A549 (cell line): Measurements from ENCODE around the gene MORN1. TPM values are rescaled to one million over a fixed set of nuclear protein-coding genes. Genes with fewer than 3 reads are reported as not detected.

Experiments used
- ATAC-seq, 2 experiments: fragments of 200-7000 bp in 1 of 2; fragments of >200 bp in 1 of 2; cut with Nextera tagmentation in 1 of 2; cut with Tn5 transposase in 1 of 2; 3 replicates each; pipeline versions ENCODE4 v1.8.0 to v1.9.1; 2018 to 2020; ENCODE audit warnings: mild to moderate bottlenecking in 1 of 2, moderate library complexity in 1 of 2
- CTCF ChIA-PET: fragments of 300-600 bp; sonication (Branson Sonifier 250); formaldehyde crosslinking; extraction: SDS; loops from one replicate; lab custom pipeline; 2021; ENCODE audit warnings: antibody characterized with exemption, inconsistent platforms; lab: Yijun Ruan, JAX
- POLR2A ChIA-PET: fragments of 350-600 bp; formaldehyde crosslinking; extraction: SDS; loops from one replicate; lab custom pipeline; 2021; ENCODE audit warnings: antibody characterized with exemption, inconsistent platforms; lab: Yijun Ruan, JAX
- DNase-seq, 2 experiments: peaks; one replicate each; pipeline versions ENCODE4 v3.0.0 to v3.0.0-alpha.2; 2011 to 2016; ENCODE audit warnings: low read depth in 1 of 2, low spot score in 1 of 2
- FAIRE-seq: peaks from 2 replicates; lab custom pipeline; 2011; peaks lifted over from hg19 to GRCh38; lab: Jason Lieb, UNC
- H3K27ac ChIP-seq, 2 experiments: fragments of >200 bp; sonication (Bioruptor Twin); formaldehyde crosslinking; 3 replicates each; pipeline ENCODE4 v1.5.1; 2016 to 2017
- H3K4me1 ChIP-seq: fragments of >200 bp; sonication (Bioruptor Twin); formaldehyde crosslinking; 3 replicates; pipeline ENCODE4 v1.6.1; 2016
- H3K4me2 ChIP-seq: fragments of >200 bp; sonication (Bioruptor Twin); formaldehyde crosslinking; 3 replicates; pipeline ENCODE4 v1.6.1; 2016
- H3K4me3 ChIP-seq: fragments of >200 bp; sonication (Bioruptor Twin); formaldehyde crosslinking; 3 replicates; pipeline ENCODE4 v1.5.1; 2016
- H3K9me3 ChIP-seq: fragments of >200 bp; sonication (Bioruptor Twin); formaldehyde crosslinking; 3 replicates; pipeline ENCODE4 v1.6.1; 2016
- BHLHE40 ChIP-seq: IDR thresholded peaks from 2 replicates; pipeline ENCODE4 v1.6.1; 2012; ENCODE audit warnings: low read depth, low read length, inconsistent platforms
- CBX2 ChIP-seq: fragments of 200-600 bp; sonication (generic); IDR thresholded peaks from 2 replicates; pipeline ENCODE4 v1.6.1; 2016; ENCODE audit warnings: low read depth, mild to moderate bottlenecking, borderline replicate concordance
- CHD2 ChIP-seq: fragments of 150-350 bp; IDR thresholded peaks from 2 replicates; pipeline ENCODE4 v1.6.1; 2014; ENCODE audit warnings: low read length; ENCODE audit not compliant: partially characterized antibody
- EHMT2 ChIP-seq: fragments of 200-600 bp; sonication (generic); IDR thresholded peaks from 2 replicates; pipeline ENCODE4 v1.6.1; 2016; ENCODE audit warnings: antibody characterized with exemption, low read depth, mild to moderate bottlenecking, moderate library complexity
- EP300 ChIP-seq, 2 experiments: fragments of >200 bp; sonication (Bioruptor Twin); formaldehyde crosslinking; IDR thresholded peaks; 2 replicates in 1 of 2; 3 replicates in 1 of 2; pipeline ENCODE4 v1.6.1; 2016 to 2017
- FOXS1 ChIP-seq: fragments of 250-450 bp; sonication (Bioruptor Pico); IDR thresholded peaks from 2 replicates; pipeline ENCODE4 v1.5.0; 2020; ENCODE audit warnings: mild to moderate bottlenecking, moderate library complexity
- HEYL ChIP-seq: fragments of 250-450 bp; sonication (Bioruptor Pico); IDR thresholded peaks from 2 replicates; pipeline ENCODE4 v1.8.0; 2021; ENCODE audit warnings: mild to moderate bottlenecking, moderate library complexity
- HOXA7 ChIP-seq: fragments of 250-450 bp; sonication (Bioruptor Pico); IDR thresholded peaks from 2 replicates; pipeline ENCODE4 v1.5.0; 2020; ENCODE audit warnings: mild to moderate bottlenecking, moderate library complexity
- KDM5A ChIP-seq: fragments of 200-600 bp; sonication (generic); IDR thresholded peaks from 2 replicates; pipeline ENCODE4 v1.6.1; 2016; ENCODE audit warnings: antibody characterized with exemption, mild to moderate bottlenecking
- MAFK ChIP-seq: fragments of 450-650 bp; IDR thresholded peaks from 2 replicates; pipeline ENCODE4 v1.6.1; 2014; ENCODE audit not compliant: partially characterized antibody
- MAZ ChIP-seq: fragments of 150-350 bp; IDR thresholded peaks from 2 replicates; pipeline ENCODE4 v1.6.1; 2014; ENCODE audit warnings: antibody characterized with exemption, low read depth, low read length, borderline replicate concordance
- MYC ChIP-seq: IDR thresholded peaks from 2 replicates; pipeline ENCODE4 v1.6.1; 2012; ENCODE audit warnings: mild to moderate bottlenecking, inconsistent platforms, low read length, improper control_type of control experiment, borderline replicate concordance
- PHF8 ChIP-seq: fragments of 200-600 bp; sonication (generic); IDR thresholded peaks from 2 replicates; pipeline ENCODE4 v1.6.1; 2016; ENCODE audit warnings: low read depth, mild to moderate bottlenecking, antibody characterized with exemption, moderate library complexity, borderline replicate concordance
- RARB ChIP-seq: fragments of 250-450 bp; sonication (Bioruptor Pico); IDR thresholded peaks from 2 replicates; pipeline ENCODE4 v1.8.0; 2021; ENCODE audit warnings: mild to moderate bottlenecking, moderate library complexity
- RCOR1 ChIP-seq: fragments of 150-350 bp; IDR thresholded peaks from 2 replicates; pipeline ENCODE4 v1.6.1; 2014; ENCODE audit warnings: antibody characterized with exemption, low read length, low read depth
- RFX5 ChIP-seq: fragments of 450-650 bp; IDR thresholded peaks from 2 replicates; pipeline ENCODE4 v1.7.1; 2014; ENCODE audit warnings: antibody characterized with exemption, mild to moderate bottlenecking, moderate library complexity
- ZFP36 ChIP-seq: fragments of 450-650 bp; IDR thresholded peaks from 2 replicates; pipeline ENCODE4 v1.6.1; 2014; ENCODE audit warnings: borderline replicate concordance; ENCODE audit not compliant: partially characterized antibody
- WGBS: methylation state at CpG from one replicate; pipeline ENCODE4 v1.1.6; 2017; ENCODE audit errors: missing lambda C conversion rate; 5-methylcytosine and 5-hydroxymethylcytosine counted together
- polyA plus RNA-seq, 4 experiments: library from polyadenylated mRNA; depleted of rRNA in 3 of 4; stranded (reverse); fragments of >200 nt; fragmentation: RNase III in 1 of 4; extraction: RNeasy Plus Mini Kit Qiagen cat#74134 plus additional on column Dnase treatment in 1 of 4; gene quantifications; 2 replicates in 3 of 4; 3 replicates in 1 of 4; pipeline ENCODE4 v1.2.3, GENCODE V29; 2011 to 2017
- TF ChIP-seq, protein P1 (sequence below): fragments of >200 bp; sonication (Bioruptor Twin); formaldehyde crosslinking; IDR thresholded peaks from 3 replicates; pipeline ENCODE4 v1.6.1; 2016
- TF ChIP-seq, protein P2 (sequence below): fragments of 250-450 bp; sonication (Bioruptor Pico); IDR thresholded peaks from 2 replicates; pipeline ENCODE4 v1.5.0; 2021; ENCODE audit warnings: mild to moderate bottlenecking, moderate library complexity, borderline replicate concordance
- TF ChIP-seq, protein P3 (sequence below): IDR thresholded peaks from 2 replicates; pipeline ENCODE4 v1.6.1; 2012
- TF ChIP-seq, protein P4 (sequence below): fragments of >200 bp; sonication (Bioruptor Twin); formaldehyde crosslinking; IDR thresholded peaks from 3 replicates; pipeline ENCODE4 v1.5.1; 2016

MORN1 gene
- polyA plus RNA-seq, 2 of the 4 experiments (the other 2 are of a cell fraction): 6.9 to 8.9 TPM

DNA sequence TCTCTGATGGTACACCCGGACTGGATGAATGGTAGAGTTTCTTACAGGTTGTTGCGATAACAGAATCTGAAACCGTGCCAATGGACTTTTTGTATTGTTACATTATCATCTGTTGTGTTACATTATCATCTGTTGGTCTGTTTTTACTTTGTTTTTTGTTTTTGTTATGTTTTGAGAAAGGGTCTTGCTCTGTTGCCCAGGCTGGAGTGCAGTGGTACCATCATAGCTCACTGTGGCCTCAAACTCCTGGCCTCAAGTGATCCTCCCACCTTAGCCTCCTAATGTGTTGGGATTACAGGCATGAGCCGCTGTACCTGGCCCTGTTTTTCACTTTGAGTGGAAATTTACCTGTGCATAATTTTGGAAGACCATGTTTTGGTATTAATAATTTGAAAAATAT, 31.2 kb upstream of the MORN1 start (continued):
- TF ChIP-seq KDM5A (no peak), RCOR1 (no peak), MAZ (no peak)

DNA sequence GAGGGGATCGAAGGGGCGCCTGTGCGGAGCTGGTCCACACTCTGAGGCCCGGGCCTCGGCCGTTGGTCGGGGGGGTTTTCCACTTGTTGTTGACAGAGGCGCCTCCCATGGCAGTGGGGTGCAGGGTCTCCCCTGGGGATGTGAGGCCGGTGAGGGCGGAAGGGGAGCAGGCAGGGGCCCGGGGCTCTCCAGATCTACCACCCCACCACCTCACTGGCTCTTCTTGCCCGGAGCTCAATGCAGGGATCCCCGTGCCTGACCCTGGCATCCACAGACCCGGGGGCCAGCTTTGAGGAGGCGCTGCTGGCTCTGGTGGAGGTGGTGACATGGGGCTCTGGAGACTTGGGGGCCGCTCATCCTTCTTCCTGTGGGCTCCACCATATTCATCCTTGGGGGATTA, 28.1 kb upstream of the MORN1 start:
- ChIA-PET POLR2A (no interaction called here), CTCF (interaction anchor here (0.6 to 7.2 kb wide), 5 partner anchors 12 to 230 kb away, joined by 3 to 63 read pairs (median 3); no protein-coding TSS in a partner anchor)
- 0% methylated on average over 1 of the region's 16 CpGs for WGBS
- FAIRE-seq (no peak), ATAC-seq (no peak)
- H3K9me3 ChIP-seq: no peaks in the 10 kb centered on the region; the same call in 2 of the 3 replicates
- no peak overlapping the region for H3K4me2 ChIP-seq
- H3K27ac ChIP-seq: no peak overlapping the region
- H3K4me3 ChIP-seq: no peak overlapping the region
- TF ChIP-seq, protein P1, sequence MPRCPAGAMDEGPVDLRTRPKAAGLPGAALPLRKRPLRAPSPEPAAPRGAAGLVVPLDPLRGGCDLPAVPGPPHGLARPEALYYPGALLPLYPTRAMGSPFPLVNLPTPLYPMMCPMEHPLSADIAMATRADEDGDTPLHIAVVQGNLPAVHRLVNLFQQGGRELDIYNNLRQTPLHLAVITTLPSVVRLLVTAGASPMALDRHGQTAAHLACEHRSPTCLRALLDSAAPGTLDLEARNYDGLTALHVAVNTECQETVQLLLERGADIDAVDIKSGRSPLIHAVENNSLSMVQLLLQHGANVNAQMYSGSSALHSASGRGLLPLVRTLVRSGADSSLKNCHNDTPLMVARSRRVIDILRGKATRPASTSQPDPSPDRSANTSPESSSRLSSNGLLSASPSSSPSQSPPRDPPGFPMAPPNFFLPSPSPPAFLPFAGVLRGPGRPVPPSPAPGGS: no peak
- TF ChIP-seq MYC (no peak), RFX5 (no peak), FOXS1 (CRISPR knock-in tag) (no peak), BHLHE40 (no peak)
- TF ChIP-seq, protein P2, sequence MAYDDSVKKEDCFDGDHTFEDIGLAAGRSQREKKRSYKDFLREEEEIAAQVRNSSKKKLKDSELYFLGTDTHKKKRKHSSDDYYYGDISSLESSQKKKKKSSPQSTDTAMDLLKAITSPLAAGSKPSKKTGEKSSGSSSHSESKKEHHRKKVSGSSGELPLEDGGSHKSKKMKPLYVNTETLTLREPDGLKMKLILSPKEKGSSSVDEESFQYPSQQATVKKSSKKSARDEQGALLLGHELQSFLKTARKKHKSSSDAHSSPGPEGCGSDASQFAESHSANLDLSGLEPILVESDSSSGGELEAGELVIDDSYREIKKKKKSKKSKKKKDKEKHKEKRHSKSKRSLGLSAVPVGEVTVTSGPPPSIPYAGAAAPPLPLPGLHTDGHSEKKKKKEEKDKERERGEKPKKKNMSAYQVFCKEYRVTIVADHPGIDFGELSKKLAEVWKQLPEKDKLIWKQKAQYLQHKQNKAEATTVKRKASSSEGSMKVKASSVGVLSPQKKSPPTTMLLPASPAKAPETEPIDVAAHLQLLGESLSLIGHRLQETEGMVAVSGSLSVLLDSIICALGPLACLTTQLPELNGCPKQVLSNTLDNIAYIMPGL (CRISPR knock-in tag): no peak
- TF ChIP-seq, all 56 proteins: peak for 0
- no peaks in the 10 kb centered on the region for H3K4me1 ChIP-seq
- DNase-seq: no peak

DNA sequence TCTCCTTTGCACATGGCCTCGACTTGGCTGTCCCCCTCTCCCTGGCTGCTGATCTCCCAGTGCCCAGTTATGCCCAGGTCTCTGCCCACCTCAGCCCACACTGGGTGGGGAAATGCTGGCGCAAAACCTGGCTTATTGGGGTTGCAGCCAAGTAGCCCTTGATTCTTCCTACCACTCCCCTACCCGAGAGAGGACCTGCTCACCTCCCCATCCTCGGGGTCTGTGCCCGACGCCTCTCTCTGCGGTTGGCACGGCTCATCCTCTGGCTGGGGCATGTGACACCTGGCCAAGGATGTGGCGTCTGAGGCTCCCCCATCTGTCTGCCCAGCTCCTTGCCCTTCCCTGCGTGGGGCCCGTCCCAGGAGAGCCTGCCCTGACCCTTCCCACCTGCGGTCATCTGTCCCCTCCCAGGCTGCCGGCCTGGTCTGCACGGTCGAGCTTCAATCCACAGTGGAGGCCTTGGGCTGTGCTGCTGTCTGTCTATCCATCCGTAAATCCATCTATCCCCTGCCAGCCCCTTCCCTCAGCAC, 27.5 kb upstream of the MORN1 start:
- TF ChIP-seq CBX2: no peak
- TF ChIP-seq, protein P1: no peak
- TF ChIP-seq MYC: no peak
- TF ChIP-seq HEYL (CRISPR knock-in tag): no peak
- ATAC-seq: no peak
- peaks cover 4% of the 10 kb centered on the region for H3K4me1 ChIP-seq
- no peak for FAIRE-seq
- 80% methylated on average over 11 of the region's 16 CpGs for WGBS
- no peak overlapping the region for H3K4me2 ChIP-seq
- ChIA-PET POLR2A (no interaction called here), CTCF (interaction anchor here (1.4 to 7.2 kb wide), 3 partner anchors 25 to 129 kb away, joined by 3 to 63 read pairs (median 7); no protein-coding TSS in a partner anchor)
- no peak for DNase-seq
- H3K27ac ChIP-seq: no peak overlapping the region
- H3K4me3 ChIP-seq: no peak overlapping the region
- H3K9me3 ChIP-seq: no peaks in the 10 kb centered on the region; the same call in 2 of the 3 replicates

DNA sequence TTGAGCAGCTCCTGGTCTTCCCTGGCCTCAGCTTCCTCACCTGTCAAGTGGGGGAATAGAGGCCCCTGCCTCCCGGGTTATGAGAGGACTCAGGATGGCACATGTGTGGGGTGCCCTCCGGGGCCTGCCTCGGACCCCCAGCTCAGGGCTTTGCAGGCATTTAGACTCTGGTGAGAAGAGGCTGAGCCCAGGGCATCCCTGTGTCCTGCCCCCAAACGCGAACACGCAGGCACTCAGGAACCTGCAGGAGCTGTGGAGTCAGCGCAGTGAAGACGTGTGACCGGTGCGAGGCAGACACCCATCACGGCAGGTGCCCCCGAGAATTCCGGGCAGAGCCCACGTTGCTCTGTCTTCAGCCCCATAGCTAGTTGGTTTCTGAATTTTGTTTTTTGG, 26.5 kb upstream of the MORN1 start:
- Histone ChIP-seq H3K9me3 (no peaks in the 10 kb centered on the region; the same call in 2 of the 3 replicates), H3K4me3 (no peak overlapping the region), H3K27ac (no peak overlapping the region), H3K4me2 (no peak overlapping the region), H3K4me1 (peaks cover 10% of the 10 kb centered on the region)
- no peak for FAIRE-seq
- TF ChIP-seq CHD2 (no peak), HOXA7 (CRISPR knock-in tag) (no peak), PHF8 (no peak), EP300 (IDR thresholded peaks at IDR 0.05) (no peak), EHMT2 (no peak), MAFK (no peak), ZFP36 (no peak), RARB (CRISPR knock-in tag) (no peak)
- TF ChIP-seq, protein P3, sequence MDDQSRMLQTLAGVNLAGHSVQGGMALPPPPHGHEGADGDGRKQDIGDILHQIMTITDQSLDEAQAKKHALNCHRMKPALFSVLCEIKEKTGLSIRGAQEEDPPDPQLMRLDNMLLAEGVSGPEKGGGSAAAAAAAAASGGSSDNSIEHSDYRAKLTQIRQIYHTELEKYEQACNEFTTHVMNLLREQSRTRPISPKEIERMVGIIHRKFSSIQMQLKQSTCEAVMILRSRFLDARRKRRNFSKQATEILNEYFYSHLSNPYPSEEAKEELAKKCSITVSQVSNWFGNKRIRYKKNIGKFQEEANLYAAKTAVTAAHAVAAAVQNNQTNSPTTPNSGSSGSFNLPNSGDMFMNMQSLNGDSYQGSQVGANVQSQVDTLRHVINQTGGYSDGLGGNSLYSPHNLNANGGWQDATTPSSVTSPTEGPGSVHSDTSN: no peak
- TF ChIP-seq, protein P4, sequence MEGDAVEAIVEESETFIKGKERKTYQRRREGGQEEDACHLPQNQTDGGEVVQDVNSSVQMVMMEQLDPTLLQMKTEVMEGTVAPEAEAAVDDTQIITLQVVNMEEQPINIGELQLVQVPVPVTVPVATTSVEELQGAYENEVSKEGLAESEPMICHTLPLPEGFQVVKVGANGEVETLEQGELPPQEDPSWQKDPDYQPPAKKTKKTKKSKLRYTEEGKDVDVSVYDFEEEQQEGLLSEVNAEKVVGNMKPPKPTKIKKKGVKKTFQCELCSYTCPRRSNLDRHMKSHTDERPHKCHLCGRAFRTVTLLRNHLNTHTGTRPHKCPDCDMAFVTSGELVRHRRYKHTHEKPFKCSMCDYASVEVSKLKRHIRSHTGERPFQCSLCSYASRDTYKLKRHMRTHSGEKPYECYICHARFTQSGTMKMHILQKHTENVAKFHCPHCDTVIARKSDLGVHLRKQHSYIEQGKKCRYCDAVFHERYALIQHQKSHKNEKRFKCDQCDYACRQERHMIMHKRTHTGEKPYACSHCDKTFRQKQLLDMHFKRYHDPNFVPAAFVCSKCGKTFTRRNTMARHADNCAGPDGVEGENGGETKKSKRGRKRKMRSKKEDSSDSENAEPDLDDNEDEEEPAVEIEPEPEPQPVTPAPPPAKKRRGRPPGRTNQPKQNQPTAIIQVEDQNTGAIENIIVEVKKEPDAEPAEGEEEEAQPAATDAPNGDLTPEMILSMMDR: no peak
- CTCF ChIA-PET: interaction anchor here (1.4 to 7.2 kb wide), 3 partner anchors 50 to 130 kb away, joined by 3 to 63 read pairs (median 4); no protein-coding TSS in a partner anchor
- no peak for DNase-seq
- no CpG with 5 or more reads among the region's 14 CpGs for WGBS
- POLR2A ChIA-PET: no interaction called here
- ATAC-seq: no peak
